Endothelial cell of umbilical vein (primary cell): ENCODE data around the gene VGLL4.

Experiments
- POLR2A ChIP-seq: IDR thresholded peaks from 2 replicates; pipeline ENCODE4 v1.6.1; 2012; ENCODE audit warnings: low read depth, mild to moderate bottlenecking, control low read depth, low read length
- TF ChIP-seq, protein P1 (sequence below), 2 donors: IDR thresholded peaks; 1 replicate in 1 of 2; 2 replicates in 1 of 2; pipeline ENCODE4 v1.5.1; 2011; ENCODE audit warnings: low read length in 2 of 2, mild to moderate bottlenecking in 2 of 2, moderate library complexity in 2 of 2, control low read depth in 1 of 2, inconsistent platforms in 1 of 2, low read depth in 1 of 2; ENCODE audit not compliant: insufficient read depth in 1 of 2; ENCODE audit errors: extremely low read depth in 1 of 2

DNA sequence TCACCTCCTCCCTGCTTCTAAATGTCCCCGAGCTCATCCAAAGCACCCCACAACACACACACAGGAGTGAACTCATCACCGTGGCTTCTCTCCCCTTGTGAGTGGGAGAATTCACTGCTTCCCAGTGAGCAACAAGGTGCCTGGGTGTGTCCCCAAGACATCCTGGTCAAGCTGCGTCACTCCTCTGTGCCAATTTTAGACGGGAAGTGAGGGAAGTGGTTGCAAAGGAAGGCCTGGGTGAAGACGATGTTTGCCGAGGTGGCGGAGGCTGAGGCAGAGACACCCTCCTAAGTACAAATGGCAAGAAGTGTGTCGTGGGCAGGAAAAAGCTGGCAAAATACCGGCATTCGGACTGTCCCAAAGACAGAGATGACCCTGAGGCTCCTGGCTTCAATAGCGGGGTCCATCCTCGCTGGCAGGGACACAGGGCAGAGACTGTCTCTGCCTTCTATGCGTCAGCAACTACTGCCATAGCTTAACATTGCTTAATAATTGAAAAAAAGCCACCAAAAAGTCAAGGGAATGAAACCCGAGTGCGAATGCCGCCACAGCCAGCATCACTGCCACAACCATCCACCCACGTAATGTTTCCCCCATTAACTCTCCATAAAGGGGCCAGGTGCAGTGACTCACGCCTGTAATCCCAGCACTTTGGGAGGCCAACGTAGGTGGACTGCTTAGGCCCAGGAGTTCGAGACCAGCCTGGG lies 72.8 kb downstream of the VGLL4 start:
- TF ChIP-seq, protein P1, sequence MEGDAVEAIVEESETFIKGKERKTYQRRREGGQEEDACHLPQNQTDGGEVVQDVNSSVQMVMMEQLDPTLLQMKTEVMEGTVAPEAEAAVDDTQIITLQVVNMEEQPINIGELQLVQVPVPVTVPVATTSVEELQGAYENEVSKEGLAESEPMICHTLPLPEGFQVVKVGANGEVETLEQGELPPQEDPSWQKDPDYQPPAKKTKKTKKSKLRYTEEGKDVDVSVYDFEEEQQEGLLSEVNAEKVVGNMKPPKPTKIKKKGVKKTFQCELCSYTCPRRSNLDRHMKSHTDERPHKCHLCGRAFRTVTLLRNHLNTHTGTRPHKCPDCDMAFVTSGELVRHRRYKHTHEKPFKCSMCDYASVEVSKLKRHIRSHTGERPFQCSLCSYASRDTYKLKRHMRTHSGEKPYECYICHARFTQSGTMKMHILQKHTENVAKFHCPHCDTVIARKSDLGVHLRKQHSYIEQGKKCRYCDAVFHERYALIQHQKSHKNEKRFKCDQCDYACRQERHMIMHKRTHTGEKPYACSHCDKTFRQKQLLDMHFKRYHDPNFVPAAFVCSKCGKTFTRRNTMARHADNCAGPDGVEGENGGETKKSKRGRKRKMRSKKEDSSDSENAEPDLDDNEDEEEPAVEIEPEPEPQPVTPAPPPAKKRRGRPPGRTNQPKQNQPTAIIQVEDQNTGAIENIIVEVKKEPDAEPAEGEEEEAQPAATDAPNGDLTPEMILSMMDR (IDR thresholded peaks at IDR 0.05; ENCODE audit: extremely low read depth in 1 of 2, insufficient read depth in 1 of 2, low read depth in 1 of 2, low read length in 2 of 2): no peak
- no peak for TF ChIP-seq POLR2A
